ENCODE measurements around the gene DNAH17.

Gene DNAH17

DNA sequence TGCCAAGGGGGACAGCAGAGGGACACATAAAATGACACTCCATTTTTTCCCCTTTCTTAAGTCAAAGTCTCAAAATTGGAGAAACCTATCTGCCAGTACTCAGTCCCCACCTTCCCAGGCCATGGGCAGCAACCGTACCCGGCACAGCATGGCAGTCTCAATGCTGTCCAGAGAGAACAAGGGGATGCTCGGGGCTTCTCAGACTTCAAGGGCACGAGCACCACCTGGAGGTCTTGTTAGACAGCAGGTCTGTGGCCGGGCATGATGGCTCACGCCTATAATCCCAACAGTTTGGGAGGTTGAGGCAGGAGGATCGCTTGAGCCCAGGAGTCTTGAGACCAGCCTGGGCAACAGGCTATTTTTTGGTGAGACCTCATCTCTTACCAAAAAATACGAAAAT, 3.2 kb downstream of the DNAH17 start:
- DNase-seq: no peak

DNA sequence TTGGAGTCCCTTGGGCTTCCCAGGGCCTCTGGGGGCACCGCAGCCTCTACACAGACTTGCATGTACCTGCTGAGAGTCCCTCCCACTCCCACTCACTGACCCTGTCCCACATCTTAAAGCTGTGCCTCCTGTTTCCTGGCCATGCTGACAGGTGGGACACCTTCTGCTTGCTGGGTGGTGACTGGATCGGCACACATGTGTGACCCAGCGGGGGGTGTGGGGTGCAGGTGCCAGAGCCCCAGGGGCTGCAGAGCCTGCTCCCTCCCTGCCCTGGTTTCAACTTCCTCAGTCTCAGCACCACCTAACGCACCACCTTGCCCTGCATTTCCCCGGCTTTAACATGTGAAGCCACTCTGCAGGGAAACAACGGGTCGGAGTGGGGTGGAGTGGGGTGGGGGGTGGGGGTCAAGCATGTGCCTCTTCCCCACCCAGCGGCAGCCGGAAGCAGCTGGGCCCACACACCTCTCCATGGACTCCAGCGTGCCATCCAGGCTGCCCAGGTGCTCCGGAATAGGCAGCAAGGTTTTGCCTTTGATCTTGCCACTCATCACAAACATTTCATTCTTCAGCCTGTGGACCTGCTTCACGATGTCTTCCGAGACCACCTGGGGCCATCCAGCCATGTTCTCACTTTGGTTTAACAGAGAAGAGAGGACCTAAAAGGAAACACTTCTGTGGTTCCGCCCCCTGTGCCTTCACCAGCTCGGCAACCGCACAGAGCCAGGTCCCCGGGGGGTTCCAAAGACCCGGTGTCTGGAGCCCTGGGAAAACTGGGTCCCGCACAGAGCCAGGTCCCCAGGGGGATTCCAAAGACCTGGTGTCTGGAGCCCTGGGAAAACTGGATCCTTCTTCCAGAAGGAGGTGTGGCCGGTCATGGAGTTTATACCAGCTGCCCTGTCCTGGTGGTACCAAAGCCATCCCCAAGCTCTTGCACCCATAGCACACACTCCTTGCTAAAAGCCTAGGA, 4.7 kb downstream of the DNAH17 start:
- no peak for DNase-seq

DNA sequence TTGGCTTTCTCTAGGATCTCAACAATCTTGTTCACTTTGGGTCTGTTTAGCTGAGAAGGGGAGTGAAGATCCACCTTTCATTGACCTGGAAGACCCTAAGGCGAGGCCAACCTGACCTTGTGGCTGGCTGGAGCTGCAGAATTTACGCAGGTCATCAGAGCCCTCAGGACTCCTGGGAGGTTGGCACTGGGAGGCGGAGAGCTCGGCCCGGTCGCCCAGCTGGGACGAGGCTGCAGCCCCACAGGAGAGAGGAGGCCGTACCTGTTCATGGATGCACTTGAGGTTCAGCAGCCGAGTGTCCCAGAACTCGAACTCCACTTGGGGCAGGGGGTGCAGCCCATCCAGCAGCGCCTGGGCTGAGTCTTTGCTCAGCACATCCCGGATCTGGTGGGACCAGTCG, 5.9 kb downstream of the DNAH17 start:
- DNase-seq: no peak

DNA sequence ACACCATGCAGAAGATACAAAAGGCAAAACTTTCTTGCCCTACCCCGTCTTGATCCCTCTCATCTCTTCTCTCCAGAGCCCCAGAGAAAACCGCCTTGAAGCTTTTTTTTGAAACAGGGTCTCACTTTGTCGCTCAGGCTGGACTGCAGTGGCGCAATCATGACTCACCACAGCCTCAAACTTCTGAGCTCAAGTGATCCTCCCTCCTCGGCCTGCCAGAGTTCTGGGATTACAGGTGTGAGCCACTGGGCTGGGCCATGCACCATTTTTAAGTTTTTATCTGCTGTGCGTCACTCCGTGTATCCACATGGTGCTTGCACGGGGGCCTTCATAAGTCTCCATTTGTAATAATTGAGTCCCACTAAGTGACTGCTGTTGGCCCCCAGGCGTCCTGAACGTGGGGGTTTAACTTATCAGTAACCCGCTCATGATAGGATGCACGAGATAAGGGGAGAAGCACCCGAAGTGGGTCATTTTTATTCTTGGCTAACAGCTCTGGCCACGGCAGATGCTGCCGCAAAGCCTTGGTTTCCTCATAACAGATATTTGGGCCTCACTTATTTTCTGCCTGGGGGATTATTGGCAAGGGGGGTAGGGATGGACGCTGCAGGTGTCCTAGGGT, 8.6 kb downstream of the DNAH17 start:
- DNase-seq: no peak

DNA sequence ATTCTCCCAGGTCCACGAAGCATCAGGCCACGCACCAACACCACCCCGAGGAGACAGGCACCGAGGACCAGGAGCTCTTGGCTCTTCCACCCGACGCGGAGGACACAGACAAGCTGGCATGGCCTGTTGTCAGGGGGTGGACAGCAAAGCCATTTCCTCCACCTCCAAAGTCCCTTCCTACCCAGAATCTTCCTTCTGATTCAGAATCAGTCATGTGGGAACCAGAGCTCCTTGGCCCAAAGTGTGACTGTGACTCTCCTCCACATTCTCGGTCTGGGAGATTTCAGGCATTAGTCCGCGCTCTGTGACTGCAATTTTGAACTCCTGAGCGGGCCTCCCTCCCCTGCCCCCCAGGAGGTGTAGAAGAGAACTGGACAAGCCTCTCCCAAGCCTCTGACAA, 9.2 kb downstream of the DNAH17 start:
- DNase-seq: no peak

DNA sequence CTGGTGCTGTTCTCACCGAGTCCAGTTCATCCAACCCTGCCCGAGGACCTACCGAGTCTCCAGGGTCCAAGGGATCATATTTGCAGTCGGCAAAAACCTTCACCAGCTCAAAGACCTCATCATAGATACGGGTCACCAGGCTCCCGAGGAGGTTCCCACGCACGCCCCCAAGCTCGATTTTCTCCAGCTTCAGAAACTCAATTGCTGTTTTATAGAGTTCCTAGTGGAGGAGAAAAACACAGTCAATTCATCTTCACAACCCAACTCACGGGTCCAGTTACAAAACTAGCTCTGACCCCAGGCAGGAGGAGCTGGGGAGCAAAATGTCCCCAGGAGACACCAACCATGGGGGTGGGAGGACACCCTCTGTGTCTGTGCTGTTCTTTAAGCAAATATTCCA, 10.2 kb downstream of the DNAH17 start:
- DNase-seq: no peak

DNA sequence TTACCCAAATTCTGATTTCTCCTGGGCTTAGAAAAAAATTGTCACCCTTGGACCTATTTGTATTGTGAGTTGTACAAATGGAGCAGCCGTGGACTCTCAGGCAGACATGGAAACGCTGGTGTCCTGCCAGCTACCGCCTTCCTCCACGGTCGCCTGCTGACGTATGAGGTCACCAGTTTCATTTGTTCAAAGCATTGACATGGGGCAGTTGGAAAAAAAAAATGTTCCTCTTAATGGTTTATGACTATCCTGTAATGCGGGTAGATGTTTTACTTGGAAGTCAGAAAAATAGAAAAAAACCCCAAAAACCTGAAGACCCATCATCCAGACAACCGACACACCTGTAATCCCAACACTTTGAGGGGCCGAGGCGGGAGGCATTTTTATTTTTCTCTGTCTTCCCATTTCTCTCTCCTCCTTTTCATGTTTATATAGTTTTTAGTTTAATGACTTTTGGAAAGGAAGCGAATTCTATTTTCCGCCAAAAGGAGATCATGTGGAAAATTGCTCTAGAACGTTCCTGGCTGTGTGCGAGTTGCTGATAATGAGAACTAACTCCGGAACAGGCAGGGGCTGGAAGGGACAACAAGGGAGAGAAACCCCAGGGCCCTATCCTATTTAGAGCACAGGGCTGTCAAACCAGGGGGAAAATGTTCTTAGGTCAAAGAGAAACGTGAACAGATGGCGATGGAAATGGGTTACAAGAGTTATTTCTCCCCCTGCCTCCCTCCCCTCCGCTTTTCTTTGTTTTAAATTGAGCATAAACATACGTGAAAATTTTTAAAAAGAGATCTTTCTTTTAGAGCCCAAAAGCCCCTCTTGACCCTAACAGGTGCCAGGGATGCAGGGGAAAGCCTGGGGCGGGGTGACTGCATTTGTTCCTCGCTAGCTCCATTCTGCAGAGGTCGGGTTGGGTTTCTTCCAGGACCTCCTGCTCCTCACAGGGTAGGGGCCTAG, 13.7 kb downstream of the DNAH17 start:
- no peak for DNase-seq

DNA sequence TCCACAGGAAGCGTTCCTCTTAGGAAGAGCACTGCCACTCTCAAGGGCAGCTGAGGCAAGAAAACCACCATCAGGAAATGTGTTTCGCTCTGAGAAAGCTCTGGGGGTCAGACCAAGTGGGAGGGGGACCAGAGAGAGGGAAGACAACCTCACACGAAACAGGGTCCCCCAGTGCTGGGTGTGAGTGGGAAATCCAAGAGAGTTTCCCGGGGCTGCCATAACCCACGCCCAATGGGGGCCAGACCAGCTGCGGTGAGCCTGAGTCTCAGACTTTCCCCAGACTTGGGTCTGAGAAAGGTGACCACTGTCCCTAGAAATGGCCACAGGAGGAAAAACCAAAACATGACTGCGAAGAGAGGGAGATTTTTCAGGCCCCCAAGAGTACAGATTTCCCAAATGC, 14.5 kb downstream of the DNAH17 start:
- no peak for DNase-seq

DNA sequence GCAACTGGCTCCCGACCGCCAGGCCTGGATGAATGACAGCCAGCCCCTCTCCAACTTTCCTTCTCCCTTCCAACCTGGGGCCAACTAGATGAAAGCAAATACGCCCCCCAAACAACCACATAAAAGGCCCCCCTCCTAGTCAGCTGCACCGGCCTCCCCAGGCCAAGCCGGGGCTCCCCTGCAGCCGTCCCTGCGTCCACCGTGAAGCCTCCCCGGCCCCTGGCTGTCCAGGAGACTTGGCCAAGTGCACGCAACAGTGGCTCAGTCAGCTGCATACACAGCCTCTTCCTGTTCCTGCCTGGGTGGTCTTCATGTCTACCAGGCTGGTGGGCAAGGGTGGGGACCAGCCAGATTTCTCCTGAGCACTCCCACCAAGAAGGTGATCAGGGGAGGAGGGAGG, 16.0 kb downstream of the DNAH17 start:
- no peak for DNase-seq

DNA sequence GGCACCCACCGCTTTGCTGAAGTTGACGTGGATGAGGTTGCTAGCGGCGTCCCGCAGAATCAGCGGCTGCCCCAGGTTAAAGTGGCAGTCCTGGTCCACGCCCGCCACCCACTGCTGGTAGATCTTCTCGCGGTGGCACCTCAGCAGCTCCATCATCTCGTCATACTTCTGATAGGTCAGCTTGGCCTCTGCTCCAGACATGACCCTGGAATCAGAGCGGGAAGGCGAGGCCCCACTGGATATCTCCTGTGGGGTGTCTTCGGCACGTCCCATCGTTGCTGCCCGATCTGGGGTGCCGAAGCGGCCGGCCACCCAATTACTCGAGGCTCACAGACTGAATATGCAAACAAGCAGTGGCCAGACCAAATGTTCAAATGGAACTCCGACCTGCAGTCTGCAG, 16.5 kb downstream of the DNAH17 start:
- DNase-seq: no peak

DNA sequence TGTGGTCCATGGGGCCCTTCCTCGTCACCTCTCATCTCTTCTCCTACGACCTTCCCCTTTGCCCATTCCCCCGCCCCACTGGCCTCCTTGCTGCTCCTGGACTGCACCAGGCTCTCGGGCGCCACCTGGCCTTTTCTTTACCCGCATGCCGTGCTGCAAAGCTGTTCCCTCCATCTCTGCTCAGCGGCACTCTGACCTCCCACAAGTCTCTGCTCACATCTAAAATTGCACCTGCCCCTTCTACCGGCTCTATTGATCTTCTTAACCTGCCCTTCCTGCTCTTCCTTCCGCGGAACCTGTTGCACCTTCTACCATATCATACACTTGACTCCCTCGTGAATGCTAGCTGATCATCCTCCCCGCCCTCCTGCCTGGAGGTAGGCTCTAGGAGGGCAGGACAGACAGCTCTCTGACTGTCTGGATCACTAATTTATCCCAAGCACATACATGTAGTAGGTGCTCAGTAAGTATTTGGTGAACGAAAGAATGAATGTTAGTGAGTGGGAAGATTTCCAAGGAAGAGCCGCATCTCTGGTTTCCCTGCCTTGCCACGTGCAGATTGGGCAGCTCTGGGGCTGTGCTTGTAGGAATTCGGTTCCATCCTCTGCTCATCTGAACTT, 17.3 kb downstream of the DNAH17 start:
- no peak for DNase-seq

DNA sequence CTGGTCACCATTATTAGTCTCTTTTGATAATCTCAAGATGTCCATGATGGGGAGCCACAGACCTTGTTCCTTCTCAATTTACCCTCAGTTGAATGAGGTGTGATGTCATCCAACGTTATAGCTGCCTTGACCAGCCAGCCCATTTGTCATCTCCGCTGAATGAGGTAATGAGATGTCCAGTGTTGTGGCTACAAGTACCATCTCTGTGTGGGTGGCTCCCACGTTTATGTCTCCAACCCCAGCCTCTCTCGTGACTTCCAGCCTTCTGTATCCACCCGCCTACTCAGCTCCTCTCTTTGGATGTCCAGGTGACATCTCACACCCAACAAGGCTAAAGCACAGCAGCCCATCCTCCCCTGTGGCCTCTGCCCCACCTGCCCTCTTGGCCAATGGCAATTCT, 18.2 kb downstream of the DNAH17 start:
- DNase-seq: no peak

DNA sequence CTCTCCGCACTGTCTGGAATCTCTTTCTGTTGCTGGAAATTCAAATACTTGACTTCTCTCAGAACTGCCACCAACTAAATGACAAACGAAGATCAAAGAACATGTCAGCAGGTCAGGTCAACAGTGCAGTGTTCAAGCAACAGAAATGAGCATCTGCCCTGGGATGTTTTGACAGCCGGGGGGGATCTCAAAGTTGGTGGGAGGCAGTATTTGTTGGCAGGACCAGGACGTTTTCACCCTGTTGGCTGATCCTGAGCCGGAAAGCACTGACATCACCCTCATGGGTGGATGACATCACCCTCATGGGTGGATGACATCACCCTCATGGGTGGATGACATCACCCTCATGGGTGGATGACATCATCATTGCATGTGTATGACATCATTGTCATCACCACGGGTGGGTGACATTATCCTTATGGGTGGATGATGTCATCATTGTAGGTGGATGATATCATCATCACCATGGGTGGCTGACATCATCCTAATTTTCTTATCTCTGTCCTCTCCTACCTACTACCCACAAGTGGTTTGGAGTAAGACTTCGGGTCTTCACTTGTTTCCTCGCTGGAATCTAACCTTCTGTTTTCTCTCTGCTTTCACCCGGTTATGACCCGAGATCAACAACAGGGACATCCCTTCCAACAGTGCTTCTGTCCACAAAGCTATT, 18.9 kb downstream of the DNAH17 start:
- no peak for DNase-seq

DNA sequence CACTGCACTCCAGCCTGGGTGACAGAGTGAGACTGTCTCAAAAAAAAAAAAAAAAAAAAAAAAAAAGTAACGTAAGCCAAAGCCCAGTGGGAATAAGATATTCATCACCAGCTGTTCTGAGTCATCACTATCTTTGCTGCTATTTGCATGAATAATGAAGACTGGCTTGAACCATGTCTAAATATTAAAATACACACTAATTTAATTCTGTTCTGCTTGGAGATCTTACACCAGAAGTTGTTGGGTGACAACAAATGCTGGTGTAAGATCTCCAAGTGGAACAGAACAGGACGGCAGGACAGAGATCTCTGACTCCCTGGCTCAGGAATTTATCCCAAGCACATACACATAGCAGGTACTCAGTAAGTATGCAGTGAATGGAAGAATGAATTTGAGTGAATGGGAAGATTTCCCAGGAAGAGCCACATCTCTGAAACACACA, 19.6 kb downstream of the DNAH17 start:
- DNase-seq: no peak

DNA sequence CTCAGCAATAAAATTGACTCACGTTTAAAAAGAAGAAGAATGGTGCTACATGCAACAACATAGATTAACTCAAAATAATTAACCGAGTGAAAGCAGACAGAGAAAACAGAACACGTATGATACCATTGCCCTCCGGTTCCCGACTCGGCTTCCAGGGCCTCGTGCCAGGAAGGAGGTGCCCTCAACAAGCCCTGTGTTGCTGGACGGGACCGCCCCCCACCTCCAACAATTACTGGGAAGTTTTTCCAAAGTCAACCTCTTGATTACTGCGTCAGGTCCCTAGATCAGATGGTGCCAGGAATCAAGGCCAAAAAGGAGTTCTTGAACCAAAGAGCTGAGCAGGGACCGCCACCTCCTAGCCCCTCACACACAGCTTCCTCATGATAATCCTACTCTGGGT, 20.4 kb downstream of the DNAH17 start:
- no peak for DNase-seq

DNA sequence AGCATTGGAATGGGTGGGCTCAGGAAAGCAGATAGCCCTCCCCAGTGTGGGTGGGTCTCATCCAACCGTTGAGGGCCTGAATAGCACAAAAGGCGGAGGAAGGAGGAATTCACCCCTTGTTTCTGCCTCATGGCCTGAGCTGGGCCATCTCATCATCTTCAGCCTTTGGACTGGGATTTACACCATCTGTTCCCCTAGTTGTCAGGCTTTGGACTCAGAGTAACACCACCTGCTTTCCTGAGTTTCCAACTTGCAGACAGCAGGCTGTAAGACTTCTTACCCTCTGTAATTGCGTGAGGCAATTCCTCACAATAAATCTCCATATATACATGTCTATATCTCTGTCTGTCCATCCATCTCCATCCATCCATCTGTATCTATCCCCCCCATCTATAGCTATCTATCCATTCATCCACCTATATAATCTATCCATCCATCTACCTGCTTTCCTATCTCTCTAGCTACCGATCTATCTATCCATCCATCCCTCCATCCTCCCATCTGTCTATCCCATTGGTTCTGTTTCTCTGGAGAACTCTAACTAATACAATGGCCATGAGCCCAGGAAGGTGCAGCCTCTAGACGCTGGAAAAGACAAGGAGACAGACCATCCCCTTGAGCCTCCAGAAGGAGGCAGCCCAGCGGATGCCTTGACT, 21.3 kb downstream of the DNAH17 start:
- DNase-seq: no peak

DNA sequence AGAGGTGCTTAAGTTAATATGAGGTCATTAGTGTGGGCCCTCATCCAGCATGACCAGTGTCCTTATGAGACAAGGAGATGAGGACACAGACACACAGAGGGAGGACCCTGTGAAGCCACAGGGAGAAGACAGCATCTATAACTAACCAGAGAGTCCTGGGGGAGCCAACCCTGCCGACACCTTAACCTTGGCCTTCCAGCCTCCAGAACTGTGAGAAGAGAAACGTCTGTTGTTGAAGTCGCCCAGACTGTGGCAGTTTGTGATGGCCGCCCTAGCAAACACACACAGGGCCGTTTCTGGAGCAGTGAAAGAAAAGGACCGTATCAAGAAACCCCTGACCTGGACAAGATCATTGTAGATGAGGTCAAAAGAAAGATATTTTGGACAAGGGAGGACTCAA, 26.7 kb downstream of the DNAH17 start:
- no peak for DNase-seq

DNA sequence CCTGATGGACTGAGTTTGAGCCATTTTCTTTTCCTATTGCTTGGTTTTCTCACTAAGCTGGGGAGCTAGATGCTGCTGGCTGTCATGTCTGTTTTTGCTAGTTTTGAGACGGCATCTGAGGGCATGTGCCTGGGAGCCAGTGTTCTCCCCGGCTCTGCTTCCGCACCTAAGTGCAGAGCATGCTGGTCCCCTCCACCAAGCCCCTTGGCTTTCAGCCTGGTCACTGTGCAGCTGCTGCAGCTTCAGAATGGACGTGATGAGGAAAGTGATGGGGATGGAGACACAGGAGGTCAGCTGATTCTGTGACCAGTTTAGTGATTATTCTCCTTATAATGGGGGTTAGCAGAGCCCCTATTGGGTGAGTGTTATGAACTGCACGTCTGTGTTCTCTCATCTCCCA, 28.5 kb downstream of the DNAH17 start:
- no peak for DNase-seq

DNA sequence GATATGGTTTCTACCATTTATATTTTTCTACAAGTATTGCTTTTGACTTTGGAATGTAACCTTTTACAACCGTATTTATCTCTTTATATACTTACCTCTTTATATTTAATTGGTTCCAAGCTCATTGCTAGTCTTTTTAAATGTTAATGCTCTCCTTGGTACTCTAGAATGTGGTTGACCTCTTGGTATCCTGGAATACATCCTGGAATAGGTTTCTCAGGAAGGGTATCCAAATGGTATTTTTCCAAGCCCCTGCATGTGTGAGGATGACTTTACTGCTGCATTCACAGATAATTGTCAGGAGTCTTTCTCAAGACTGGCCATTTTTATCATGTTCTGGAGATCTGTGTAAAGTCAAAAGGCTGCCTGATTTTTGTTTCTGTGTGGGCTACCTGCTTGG, 30.2 kb downstream of the DNAH17 start:
- DNase-seq: no peak

DNA sequence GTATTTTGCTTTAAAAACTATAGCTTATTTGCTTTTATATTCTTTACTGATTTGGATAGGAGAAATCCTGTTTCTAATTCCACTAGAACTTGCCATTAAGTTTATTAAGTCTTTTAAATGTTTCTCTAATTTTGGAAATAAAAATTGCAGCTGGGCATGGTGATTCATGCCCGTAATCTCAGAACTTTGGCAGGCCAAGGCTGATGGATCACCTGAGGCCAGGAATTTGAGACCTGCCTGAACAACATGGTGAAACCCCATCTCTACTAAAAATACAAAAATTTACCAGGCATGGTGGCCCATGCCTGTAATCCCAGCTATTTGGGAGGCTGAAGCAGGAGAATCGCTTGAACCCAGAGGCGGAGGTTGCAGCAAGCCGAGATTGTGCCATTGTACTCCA, 30.7 kb downstream of the DNAH17 start:
- no peak for DNase-seq

DNA sequence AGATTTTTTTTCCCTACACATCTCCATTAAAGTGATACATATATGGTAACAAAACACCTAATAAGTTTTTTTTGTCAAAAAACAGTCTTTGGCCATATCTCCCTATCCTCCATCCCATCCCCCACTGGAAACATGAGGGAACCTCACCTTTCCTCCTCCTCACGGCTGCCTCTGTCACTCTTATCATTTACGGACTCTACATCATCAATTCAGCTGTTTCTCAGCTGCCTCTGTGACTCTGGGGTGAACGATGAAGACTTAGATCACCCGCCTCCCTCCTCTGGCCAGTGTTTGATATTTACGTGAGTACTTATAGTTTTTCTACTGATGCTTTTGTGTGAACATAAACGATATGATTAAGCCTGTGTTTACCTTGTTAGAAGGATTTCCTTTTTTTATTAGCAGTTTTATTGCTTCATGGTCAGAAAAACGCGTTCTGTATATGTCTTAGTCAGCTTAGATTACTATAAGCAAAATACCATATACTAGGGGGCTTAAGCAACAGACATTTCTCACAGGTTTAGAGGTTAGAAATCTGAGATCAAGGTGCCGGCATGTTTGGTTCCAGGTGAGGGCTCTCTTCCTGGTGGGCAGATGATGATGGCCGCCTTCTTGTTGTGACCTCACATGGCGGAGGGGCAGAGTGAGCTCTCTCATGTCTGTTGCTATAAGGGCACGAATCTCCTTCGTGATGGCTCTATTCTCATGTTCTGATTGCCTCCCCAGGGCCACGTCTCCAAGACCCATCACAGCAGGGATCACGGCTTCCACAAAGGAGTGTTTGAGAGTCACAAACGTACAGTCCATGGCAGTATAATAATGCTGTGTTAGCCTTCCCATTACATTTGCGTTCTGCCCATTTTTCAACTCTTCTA, 32.1 kb downstream of the DNAH17 start:
- no peak for DNase-seq
